Head of caudate nucleus (tissue), 42 donors: Measurements from ENCODE around the gene ATP8A1.

Experiments used
- DNase-seq, 42 donors: peaks; one replicate each; pipeline versions ENCODE4 v3.0.0 to v3.0.0-alpha.2; 2020 to 2021; ENCODE audit warnings: mixed read lengths in 7 of 42
- intact Hi-C: fragments of 100-400 bp; cut with DNase I; formaldehyde crosslinking; loops from one replicate; pipeline ENCODE4 v1.15.0; 2022

The ATP8A1 gene

GRCh38 chr4:42364266-42365053 is 292.4 kb downstream of the ATP8A1 start:
- intact Hi-C loops = no loop called here
- no peak for DNase-seq

GRCh38 chr4:42363614-42364013 is 293.3 kb downstream of the ATP8A1 start:
- no peak for DNase-seq
- intact Hi-C loops = no loop called here

GRCh38 chr4:42362591-42362990 is 294.3 kb downstream of the ATP8A1 start:
- no peak for DNase-seq
- intact Hi-C loops = no loop called here

GRCh38 chr4:42361456-42361855 is 295.4 kb downstream of the ATP8A1 start:
- intact Hi-C loops = no loop called here

GRCh38 chr4:42360256-42360669 is 296.6 kb downstream of the ATP8A1 start:
- intact Hi-C loops = no loop called here
- DNase-seq = no peak

More at GRCh38 chr4:42361456-42361855, 295.4 kb downstream of the ATP8A1 start:
- no peak for DNase-seq

- intact Hi-C loops = no loop called here
- no peak for DNase-seq
Observed at GRCh38 chr4:42359711-42360110, 297.2 kb downstream of the ATP8A1 start.
